Suppressor macrophage treated with lipopolysaccharide for 1 hour (primary cell): ENCODE measurements around the gene RELN.

Experiments
- DNase-seq, 3 donors: peaks; one replicate each; pipeline ENCODE4 v3.0.0-alpha.2; 2020 to 2022

The RELN gene

DNA sequence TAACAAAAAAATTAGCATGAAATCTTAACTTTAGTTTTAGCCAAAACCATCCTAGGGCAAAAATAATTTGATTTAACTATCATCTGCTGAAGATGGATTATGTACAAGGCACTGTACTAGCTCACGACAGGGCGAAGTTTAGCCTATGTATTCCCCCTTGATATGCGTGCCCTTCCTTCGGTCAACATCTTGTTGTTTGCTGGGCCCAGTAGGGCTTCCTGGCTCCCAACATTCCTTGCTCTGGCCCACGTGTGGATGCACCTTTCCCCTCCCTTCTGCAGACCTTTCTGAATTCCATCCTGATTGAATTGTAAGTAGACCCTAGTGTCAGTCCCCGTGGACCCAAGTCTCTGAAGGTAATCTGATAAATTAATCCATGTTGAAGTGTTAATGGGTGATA, 212.0 kb downstream of the RELN start:
- DNase-seq = no peak

DNA sequence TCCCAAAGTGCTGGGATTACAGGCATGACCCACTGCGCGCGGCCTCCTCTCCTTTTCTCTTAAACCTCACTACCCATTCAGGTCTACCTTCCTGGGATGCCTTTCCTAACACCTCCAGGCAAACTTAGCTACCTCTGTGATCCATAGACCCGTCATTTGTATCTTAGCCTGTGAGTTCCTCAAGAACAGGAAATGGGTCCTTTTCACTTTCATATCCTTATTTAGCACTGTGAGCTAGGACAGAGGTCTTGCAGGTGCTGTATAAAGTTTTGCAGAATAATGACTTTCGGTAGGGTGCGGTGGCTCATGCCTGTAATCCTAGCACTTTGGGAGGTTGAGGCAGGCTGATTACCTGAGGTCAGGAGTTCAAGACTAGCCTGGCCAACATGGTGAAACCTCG, 215.7 kb downstream of the RELN start:
- no peak for DNase-seq

DNA sequence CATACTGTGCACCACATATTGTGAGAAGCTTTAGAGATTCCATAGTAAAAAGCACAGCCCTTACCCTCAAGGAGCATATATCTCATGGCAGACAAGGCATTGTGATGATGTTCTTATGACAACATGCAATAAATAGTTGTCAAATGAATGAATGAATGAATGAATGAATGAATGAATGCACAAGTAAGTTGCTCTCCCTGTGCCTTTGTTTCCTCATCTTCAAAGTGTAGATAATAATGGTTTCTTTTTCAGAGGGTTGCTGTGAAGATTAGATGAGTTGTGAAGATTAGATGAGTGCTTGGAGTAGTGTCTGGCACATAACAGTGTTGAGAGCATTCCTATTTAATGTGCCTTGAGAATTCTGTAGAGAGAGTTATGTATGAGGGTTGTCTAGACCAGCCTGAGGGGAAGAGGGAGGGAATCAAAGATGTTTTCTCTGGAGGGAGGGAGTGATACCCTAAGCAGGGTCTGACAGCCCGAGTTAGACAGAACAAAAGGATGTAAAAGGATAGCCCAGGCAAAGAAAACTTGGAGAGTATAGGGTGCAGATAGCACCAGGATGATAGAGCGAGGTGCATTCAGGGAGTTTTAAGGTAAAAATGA, 217.2 kb downstream of the RELN start:
- no peak for DNase-seq

DNA sequence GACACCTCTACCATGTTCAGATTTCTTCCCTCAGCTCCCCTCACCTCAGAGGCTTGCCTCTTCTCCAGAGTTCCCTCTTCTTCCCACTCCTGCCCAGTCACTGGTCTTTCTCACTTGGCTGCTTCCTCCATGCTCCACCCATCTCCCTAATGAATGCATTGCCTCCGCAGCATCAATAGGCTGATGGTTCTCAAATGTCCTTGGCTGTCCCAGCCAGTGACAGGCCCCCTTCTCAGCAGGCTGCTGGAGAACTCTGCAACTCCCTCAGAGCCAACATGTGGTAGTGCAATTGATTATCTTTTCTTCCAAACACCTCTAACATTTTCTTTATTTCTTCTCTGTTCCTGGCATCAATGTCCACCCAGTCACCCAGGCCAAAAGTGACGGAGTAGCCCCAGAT, 218.2 kb downstream of the RELN start:
- no peak for DNase-seq

DNA sequence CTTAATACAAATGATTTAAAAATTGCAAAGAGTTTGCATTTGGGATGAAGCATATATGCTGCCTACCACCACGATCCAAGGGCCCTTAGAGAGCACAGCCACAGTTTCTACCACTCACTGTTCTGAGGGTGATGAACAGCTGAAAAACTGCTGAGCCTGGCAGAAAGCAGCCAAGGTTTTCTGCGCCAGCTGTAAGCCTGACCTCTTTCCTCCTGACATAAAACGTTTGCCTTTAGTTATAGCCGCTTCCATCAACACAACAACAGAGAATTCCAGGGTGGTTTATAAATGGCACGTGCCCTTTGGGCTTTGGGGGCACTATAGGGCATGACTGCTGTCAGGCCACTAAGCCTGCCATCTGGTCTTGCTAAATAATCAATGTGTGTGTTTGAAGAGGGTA, 222.8 kb downstream of the RELN start:
- no peak for DNase-seq

DNA sequence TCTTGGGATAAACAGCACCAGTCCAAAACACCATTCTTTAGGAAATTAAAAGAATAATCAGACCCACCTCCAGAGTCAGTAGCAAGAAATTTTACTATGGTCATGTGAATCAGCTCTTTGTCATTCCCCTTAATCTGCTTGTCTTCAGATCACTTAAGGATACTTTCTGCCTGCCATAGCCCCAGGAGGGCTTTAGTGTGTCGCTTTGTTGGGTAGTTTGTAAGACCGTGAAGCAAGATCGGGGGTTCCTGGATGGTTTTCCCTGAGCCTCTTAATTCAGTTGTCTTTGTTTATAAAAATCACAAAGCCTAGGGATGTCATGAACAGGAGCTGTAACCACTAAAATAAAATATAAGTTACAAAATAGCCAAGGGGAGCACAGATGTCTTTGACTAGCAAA, 223.6 kb downstream of the RELN start:
- no peak for DNase-seq

DNA sequence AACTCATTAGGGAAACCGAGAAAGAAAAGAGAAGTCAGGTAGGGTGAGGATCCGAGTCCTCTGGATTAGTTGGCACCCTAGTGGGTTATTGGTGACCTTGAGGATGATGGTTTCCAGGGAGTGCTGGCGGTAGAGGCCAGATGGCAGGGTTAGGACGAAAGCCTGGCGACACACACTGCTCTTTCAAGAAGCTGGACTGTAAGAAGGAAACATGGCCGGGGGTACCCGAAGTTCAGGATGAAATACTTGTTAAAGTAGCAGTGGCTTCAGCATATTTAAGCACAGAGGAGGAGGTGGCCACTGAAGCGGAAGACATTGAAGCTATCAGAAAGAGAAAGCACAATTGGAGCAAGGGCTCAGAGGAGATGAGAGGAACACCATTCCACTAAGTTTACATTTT, 224.6 kb downstream of the RELN start:
- no peak for DNase-seq

DNA sequence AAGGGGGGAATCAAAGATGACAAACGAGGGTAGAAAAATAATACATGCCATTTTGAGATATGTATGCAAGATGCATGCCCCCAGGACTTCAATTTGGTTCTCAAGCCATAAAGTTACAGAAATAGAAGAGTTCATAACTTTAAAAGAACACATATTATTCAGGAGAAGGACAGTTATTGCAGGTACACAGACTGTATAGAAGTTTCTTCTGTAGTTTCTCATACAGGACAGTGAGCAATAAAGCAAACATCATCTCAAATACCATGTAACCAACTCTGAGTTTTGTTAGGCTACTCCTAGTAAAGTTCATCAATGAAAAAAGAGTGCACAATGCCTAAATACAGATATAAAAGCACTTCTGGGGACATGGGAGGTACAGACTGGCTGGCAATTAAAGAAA, 226.6 kb downstream of the RELN start:
- no peak for DNase-seq

DNA sequence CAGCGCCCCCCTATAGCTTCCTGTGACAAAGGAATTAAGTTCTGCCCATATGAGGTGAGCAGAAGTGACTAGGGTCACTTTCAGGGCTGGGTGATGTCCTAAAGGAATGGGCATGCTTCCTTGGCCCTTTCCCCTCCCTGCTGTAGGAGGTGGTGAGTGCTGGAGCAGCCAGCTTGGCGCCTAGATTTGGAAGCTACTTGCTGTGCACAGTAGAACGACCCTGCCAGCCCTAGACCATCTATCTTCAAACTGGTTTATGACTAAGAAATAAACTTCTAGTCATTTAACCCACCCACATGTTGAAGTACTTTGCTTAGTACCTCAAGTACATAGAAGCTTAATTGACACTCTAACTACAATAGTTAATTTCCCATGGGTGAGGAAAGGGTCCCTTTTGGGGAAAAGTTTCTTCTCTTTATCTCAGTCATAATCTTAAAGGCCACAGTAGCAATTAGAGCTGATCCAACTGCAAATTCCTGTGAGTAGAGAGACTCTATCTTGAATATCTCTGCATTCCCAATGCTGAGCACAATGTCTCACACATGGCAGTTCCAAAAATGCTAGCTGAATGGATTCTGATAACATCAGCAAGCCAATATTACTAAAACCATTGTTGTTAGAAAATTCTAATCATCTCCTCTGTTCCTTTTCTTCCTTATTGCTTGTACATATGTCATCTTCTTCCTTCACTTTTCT, 227.2 kb downstream of the RELN start:
- no peak for DNase-seq

DNA sequence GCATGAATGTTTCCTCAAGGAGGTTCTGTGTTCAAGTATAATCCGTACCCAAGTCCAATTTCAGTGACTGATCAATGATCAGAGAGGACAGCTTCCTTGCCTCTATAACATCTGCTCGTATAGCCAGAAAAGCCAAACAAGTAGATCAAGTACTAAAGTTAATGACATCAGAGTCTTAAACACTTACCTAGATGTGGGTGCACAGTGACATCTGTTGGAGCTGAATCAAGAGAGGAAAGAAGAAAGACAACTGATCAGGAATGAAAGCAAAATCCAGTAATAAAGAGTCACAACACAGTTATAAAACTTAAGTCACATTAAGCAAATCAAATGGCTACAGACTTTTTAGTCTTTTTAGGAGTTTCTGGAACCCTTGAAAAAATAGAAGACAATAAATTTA, 236.5 kb downstream of the RELN start:
- DNase-seq = no peak

DNA sequence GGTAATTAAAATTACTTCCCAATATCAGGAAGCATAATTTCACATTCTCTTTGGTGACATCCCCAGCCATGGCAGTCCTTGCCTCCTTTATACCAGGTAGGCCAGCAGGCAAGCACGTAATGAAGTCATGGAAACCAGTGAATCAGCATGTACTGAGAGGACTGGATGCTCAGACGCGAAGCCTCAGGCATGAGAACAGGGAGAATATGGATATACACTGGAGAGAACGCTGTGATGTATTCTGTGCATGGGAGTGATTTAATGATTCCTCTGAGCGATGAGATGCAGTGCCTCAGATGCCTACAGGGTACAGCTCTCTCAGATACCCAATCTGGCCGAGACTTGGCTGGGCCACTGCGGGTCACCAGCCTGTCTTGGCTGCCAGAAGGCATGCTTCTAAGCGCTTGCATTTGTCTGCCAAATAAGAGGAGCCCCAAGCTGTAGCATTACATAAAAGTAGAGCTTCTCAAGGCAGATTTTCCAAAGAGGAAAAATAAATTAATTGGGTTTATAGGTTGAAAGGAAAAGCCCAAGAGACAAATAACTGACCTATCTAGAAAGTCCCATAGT, 238.1 kb downstream of the RELN start:
- no peak for DNase-seq

DNA sequence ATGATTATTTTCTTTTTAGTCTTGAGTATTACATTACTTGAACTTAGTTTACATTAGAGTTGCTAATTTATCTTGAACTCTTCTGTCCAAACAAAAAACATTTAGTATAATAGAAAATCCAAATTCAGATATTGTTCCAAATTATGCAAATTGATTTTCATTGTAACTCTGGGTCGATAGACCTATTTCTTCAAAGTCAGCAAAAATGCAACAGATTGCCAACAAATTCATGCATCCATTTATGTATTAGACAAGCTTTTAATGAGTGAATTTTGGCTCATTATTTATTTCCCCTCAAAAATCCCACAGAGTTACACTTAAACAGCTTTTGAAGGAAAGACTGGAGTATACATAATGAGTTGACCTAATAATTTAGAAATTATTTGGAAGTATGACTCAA, 240.8 kb downstream of the RELN start:
- DNase-seq = no peak

DNA sequence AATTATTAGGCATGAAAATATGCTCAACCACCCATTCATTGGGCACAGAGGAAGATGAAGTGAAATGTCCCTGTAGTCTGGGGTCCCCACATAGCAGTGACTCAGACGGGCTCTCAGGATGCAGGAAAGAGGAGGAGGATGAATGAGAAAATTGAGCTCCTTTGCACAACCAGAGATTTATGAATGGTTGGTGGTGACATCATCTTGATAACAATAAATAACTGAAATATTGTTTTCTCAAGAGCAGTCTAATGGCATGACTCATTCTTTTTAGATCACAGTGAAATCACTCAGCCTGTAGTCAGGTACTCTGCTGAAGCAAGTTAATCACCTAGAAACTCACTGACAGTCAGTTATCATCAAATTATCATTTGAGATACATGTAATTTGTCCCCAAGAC, 254.1 kb downstream of the RELN start:
- DNase-seq = no peak

DNA sequence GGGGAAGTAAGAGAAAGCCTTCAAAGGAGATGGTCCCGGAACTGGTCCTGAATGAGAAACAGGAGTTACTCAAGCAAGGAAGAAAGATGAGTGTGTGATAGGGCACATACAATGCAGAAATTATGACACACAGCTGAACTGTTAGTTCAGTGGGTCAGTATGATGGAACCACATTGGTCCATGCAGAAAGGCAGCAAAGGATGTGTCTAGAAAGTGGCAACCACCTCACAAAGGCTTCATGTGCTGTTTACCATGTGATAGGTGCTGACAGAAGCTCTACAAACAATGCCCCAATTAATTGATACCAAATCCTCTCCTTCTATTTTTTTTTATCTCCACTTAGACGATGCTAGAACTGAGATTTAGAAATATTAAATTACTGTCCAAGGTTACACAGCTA, 258.3 kb downstream of the RELN start:
- no peak for DNase-seq

DNA sequence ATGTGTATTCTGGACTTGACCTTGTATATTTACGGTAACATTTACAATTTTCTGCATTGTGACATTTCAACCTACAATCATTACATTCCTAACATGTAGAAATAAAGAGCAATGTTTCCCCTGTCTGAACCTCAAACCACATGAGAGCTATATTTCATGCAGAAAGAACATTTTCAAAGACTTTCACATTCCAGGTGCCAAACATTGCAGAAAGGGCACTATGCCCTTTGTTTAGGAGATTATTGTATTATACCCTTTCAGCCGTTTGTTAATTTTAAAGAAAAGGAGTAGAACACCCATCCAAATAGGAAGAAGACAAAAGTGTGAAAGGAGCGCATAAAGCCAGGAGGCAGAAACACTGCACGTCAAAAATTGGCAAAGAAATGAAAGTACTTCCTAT, 260.4 kb downstream of the RELN start:
- DNase-seq = no peak

DNA sequence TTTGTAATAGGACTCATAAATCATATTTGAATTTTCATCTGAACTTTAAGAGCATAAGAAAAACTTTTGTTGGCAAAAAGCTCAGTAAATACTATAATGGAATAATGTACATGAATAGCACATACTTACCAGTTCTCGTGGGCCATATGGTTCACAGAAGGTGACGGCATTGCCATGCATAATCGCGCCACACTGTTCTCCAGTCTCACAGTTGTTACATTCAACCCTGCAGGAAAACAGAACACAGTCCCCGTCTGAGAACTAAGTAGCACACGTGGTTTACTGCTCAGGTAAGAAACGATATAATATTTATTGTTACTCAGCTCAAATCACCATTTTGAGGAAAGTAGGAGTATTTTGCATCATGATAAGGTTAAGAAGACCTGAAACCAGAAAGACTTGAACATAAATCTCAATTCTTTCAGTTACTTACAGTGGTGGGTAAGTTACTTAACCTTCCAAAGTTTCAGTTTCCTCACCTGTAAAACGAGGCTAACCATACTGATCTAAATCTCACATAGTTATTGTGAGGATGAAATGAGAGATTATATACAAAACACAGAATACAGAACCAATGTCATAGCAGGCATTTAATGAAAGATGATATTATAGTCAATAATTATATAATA, 261.4 kb downstream of the RELN start:
- DNase-seq = no peak

DNA sequence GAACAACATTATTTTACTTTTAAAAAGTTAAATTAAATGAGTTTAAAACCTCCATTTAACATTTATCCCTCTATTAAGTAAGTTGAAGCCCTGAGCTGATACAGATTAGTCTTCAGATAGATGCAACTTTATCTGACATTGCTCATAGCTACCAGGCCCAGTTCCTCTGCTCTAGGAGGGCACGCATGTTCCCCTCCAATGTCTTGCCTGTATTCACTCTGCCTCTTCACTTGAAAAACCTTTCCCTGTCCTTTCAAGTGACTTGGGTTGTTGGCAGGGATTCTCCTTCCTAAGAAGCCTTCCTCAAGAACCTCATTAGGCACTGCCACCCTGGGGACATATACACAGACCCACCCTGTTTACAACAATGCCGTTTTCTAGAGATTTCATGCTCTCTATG, 270.4 kb downstream of the RELN start:
- DNase-seq = no peak

DNA sequence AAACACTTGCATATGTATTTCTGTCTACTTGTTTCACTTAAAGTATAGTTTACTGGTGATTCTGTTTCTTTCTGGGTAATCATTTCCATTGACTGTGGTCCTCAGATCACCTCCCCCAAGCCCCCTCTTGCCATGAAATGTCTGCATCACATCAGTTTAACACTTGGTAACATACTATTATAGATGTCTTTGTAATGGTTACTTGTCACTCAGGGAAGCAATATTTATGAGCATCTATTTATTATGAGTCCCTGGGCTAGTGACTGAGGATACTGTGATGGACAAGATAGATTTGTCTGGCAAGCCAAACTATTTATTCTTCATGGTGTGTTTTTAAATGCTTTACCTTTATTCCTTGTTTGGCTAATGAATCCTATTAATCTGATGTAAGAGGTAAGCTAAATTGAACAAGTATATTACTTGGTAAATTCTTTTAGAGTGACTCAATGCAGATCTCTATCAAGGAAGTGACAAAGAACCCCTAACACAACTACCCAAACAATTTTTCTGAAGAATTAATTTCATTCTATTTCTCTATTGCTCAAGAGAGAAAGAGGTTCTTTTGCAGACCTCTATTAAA, 270.9 kb downstream of the RELN start:
- DNase-seq = no peak

DNA sequence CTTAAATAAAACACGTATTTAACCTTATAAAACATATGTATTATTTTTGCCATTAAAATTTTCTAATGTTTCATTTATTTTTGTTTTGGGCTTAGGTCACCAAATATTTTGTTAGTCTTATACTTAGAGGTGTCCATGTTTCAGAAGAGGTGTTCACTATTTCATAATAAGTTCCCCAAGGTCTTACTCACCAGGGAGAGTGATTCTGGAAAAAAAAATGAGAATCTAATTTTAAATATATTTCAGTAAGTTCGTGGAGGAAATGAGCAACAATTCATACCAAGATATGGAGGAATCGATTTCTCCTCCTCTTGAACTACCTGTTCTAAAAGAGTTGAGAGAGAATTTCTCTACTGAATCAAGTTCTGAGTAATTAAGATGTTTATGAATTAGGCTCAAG, 271.9 kb downstream of the RELN start:
- no peak for DNase-seq

DNA sequence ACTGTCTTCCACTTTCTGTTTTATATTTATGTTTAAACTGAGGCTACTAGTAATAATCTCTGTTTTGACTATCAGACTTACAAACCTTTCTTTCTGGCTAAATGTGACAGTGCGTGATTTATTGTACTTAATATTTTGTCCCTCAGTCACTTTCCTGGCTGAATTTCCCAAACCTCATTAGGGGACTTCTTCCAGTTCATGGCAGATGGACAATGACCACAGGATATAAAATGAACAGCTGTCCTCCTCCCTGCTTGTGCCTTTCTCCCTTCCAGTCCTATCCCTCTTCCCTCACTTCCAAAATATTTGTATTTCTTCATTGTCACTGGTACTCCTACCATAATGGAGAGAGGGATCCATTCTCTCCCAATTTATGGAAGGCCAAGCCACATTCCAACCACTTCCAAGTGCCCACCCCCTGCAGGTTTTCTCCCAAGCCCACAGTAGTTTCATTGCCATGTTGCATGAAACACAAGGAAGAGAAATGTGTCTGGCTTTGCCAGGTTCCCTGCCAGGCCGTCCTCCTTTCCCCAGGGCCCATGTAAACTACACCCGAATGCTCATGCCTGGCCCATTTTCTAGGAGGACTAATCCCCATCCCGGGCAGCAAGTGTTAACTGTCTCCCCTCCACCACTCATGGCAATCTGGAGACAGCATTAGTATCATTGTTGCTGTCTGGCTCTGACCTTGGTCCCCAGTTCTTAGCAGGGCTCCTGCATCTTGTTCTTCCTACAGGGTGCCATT, 273.9 kb downstream of the RELN start:
- no peak for DNase-seq

DNA sequence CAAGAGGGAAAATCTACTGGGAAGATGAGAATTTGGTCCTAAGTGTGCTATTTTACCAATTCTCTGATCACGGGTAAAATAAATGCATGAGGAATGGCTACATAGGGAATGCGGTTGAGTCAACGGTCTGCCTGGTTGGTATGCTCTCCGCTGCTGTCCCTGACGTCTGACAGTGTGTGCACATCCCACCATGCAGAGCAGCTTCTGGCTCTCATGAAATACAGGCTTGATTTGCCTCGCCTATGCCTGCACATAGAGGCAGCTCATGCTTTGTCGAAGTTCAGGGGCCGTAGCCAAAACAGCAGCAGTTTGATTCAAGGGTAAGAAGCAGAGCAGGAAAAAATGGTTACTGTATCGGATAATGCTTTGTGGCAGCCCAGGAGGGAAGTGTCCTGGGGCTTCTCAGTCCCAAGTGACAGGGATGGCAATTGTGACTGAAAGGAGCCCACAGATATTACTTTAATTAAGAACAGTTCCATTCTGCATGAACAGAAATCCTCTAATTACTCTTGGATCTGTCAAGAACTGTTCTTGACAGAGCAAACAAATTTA, 275.0 kb downstream of the RELN start:
- DNase-seq = no peak

DNA sequence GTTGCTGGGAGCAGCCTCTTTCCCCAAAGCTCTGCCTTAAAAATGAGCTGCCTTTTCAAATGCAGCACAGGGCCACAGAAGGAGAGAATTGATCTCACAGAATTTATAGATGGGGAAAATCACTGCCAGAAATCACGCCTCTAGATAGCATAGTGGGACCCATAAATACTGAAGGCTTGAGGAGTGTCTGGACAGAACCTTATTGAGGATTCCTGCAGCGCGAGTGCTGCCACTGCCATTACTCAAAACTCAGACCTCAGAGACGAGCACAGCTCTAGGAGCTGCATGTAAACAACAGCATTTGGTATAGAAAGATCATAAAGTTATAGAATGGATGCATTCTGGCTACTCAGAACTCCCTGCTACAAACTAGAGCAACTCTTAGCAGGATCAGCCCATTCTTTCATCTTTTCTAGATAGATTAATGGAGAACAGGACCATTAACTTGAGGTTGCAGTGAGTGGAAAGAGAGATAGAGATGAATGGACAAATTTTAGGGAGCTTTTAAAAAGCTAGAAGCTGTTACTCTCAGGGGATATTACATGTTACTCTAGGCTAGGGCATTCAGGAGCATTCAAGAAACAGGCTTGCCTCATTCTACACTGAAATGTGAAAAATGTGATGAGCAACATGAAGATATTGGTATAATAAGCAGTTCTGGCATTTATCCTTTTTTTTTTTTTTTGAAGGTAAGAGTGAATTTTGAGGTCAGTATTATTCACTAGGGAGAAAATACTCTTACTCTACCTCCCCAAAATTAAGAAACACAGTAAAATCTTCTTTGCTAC, 276.3 kb downstream of the RELN start:
- DNase-seq = no peak
